Measurements from ENCODE around the gene HMGXB4.

Gene HMGXB4

GRCh38 chr22:35343664-35344550 is 86.6 kb downstream of the HMGXB4 start:
- no peak for DNase-seq (ENCODE audit: low read depth in 1 of 2, low spot score in 1 of 2)
- no peak for TF ChIP-seq JUND (IDR thresholded peaks at IDR 0.05; ENCODE audit: low read depth)
- in situ Hi-C loops (cut with HindIII; ENCODE audit: low pct_unique_long_range_greater_than_20kb, low sequenced_read_pairs) = no loop called here

GRCh38 chr22:35344956-35345690 is 87.8 kb downstream of the HMGXB4 start:
- TF ChIP-seq JUND (IDR thresholded peaks at IDR 0.05; ENCODE audit: low read depth) = no peak
- no peak for DNase-seq (ENCODE audit: low read depth in 1 of 2, low spot score in 1 of 2)
- in situ Hi-C loops (cut with HindIII; ENCODE audit: low pct_unique_long_range_greater_than_20kb, low sequenced_read_pairs) = no loop called here
